K562 (cell line): Measurements from ENCODE around the gene APC2. TPM values are rescaled to one million over a fixed set of nuclear protein-coding genes. Genes with fewer than 3 reads are reported as not detected.

Experiments
- CHD2 ChIP-seq: IDR thresholded peaks from 2 replicates; pipeline ENCODE4 v1.6.1; 2011; ENCODE audit warnings: low read depth, low read length
- E2F1 ChIP-seq: sonication (generic); formaldehyde crosslinking; IDR thresholded peaks from 2 replicates; pipeline ENCODE4 v1.8.1; 2023; ENCODE audit warnings: mild to moderate bottlenecking, missing genetic modification reagents, moderate library complexity
- HES1 ChIP-seq: fragments of 450-650 bp; IDR thresholded peaks from 2 replicates; pipeline ENCODE4 v1.6.1; 2016; ENCODE audit warnings: low read depth, mild to moderate bottlenecking, moderate library complexity
- HINFP ChIP-seq: fragments of 450-650 bp; conservative IDR thresholded peaks from 2 replicates; pipeline ENCODE4 v1.6.1; 2016; ENCODE audit warnings: missing genetic modification characterization, low read depth, mild to moderate bottlenecking, control low read depth, missing compliant biosample characterization
- LCOR ChIP-seq: sonication (generic); formaldehyde crosslinking; IDR thresholded peaks from 2 replicates; pipeline ENCODE4 v1.8.0; 2022; ENCODE audit warnings: mild to moderate bottlenecking, missing genetic modification reagents
- MAX ChIP-seq: sonication (generic); formaldehyde crosslinking; IDR thresholded peaks from 2 replicates; pipeline ENCODE4 v1.9.0; 2022; ENCODE audit warnings: mild to moderate bottlenecking, missing genetic modification reagents
- MTA3 ChIP-seq: fragments of 450-650 bp; formaldehyde crosslinking; IDR thresholded peaks from 2 replicates; pipeline ENCODE4 v1.6.1; 2017; ENCODE audit warnings: mild to moderate bottlenecking, borderline replicate concordance
- NR4A1 ChIP-seq, 2 experiments: fragments of 250-450 bp in 1 of 2; fragments of 450-650 bp in 1 of 2; sonication (Bioruptor Pico) in 1 of 2; IDR thresholded peaks; 2 replicates each; pipeline versions ENCODE4 v1.4.0 to v1.6.1; 2016 to 2020; ENCODE audit warnings: mild to moderate bottlenecking in 2 of 2, missing compliant biosample characterization in 1 of 2, missing genetic modification characterization in 1 of 2, moderate library complexity in 1 of 2
- NRF1 ChIP-seq, 2 experiments: fragments of 450-650 bp; IDR thresholded peaks in 1 of 2; conservative IDR thresholded peaks in 1 of 2; 2 replicates each; pipeline ENCODE4 v1.6.1; 2014; ENCODE audit warnings: mild to moderate bottlenecking in 2 of 2
- PHF20 ChIP-seq: fragments of 450-650 bp; IDR thresholded peaks from 2 replicates; pipeline ENCODE4 v1.6.1; 2018; ENCODE audit not compliant: partially characterized antibody
- RAD21 ChIP-seq, 2 experiments: fragments of 250-450 bp in 1 of 2; fragments of 450-650 bp in 1 of 2; sonication (Bioruptor Pico) in 1 of 2; formaldehyde crosslinking in 1 of 2; IDR thresholded peaks in 1 of 2; conservative IDR thresholded peaks in 1 of 2; 2 replicates each; pipeline versions ENCODE4 v1.4.0 to v1.8.0; 2020 to 2022; ENCODE audit warnings: mild to moderate bottlenecking in 2 of 2, moderate library complexity in 1 of 2
- SIN3A ChIP-seq, 2 experiments: fragments of 150-350 bp in 1 of 2; IDR thresholded peaks; 2 replicates each; pipeline ENCODE4 v1.6.1; 2011 to 2016; ENCODE audit warnings: borderline replicate concordance in 2 of 2, low read depth in 2 of 2, low read length in 2 of 2, mild to moderate bottlenecking in 2 of 2, moderate library complexity in 2 of 2; ENCODE audit not compliant: control insufficient read depth in 1 of 2
- SREBF1 ChIP-seq: fragments of 150-350 bp; IDR thresholded peaks from 2 replicates; pipeline ENCODE4 v1.6.1; 2014; ENCODE audit warnings: antibody characterized with exemption, low read depth, low read length, borderline replicate concordance
- TOE1 ChIP-seq, 2 experiments: fragments of 450-650 bp in 1 of 2; sonication (generic) in 1 of 2; formaldehyde crosslinking in 1 of 2; IDR thresholded peaks; 2 replicates each; pipeline versions ENCODE4 v1.7.1 to v1.8.0; 2016 to 2022; ENCODE audit warnings: borderline replicate concordance in 2 of 2, mild to moderate bottlenecking in 2 of 2, antibody characterized with exemption in 1 of 2, inconsistent platforms in 1 of 2, low read depth in 1 of 2, missing genetic modification reagents in 1 of 2, moderate library complexity in 1 of 2
- ZBTB7A ChIP-seq: IDR thresholded peaks from 2 replicates; pipeline ENCODE4 v1.6.1; 2011; ENCODE audit warnings: low read depth, mild to moderate bottlenecking, low read length, moderate library complexity, borderline replicate concordance; ENCODE audit not compliant: control insufficient read depth
- ZNF431 ChIP-seq: sonication (generic); formaldehyde crosslinking; IDR thresholded peaks from 2 replicates; pipeline ENCODE4 v1.8.0; 2022; ENCODE audit warnings: mild to moderate bottlenecking, missing genetic modification reagents
- ZNF445 ChIP-seq: fragments of 250-450 bp; sonication (Bioruptor Pico); IDR thresholded peaks from 2 replicates; pipeline ENCODE4 v1.4.0; 2020; ENCODE audit warnings: low read depth, mild to moderate bottlenecking, moderate library complexity
- ZNF644 ChIP-seq: fragments of 200-800 bp; sonication (Bioruptor generic); IDR thresholded peaks from 2 replicates; pipeline ENCODE4 v1.6.1; 2016; ENCODE audit warnings: low read depth, missing genetic modification characterization, missing compliant biosample characterization
- ZNF717 ChIP-seq: fragments of 250-450 bp; sonication (Bioruptor Pico); IDR thresholded peaks from 2 replicates; pipeline ENCODE4 v1.5.0; 2021
- ZNF77 ChIP-seq: fragments of 250-450 bp; sonication (Bioruptor Pico); IDR thresholded peaks from 2 replicates; pipeline ENCODE4 v1.5.0; 2020
- polyA plus RNA-seq, 8 experiments: library from polyadenylated mRNA; depleted of rRNA in 4 of 8; stranded (reverse) in 5 of 8; unstranded in 3 of 8; fragments of >200 nt; fragmentation: Nextera tagmentation in 2 of 8; fragmentation: Illumina TruSeq in 1 of 8; extraction: Ambion mirVana in 2 of 8; extraction: Trizol in 1 of 8; gene quantifications; 2 replicates each; pipeline versions ENCODE4 v1.2.1 to v1.2.3, GENCODE V29; 2011 to 2014; ENCODE audit warnings: inconsistent platforms in 1 of 8, missing spikeins in 1 of 8
- total RNA-seq, 7 experiments: library from RNA; depleted of rRNA in 6 of 7; stranded (reverse); fragments of >200 nt in 6 of 7; fragmentation: Illumina TruSeq in 2 of 7; extraction: Trizol in 2 of 7; gene quantifications; 2 replicates each; pipeline versions ENCODE4 v1.2.1 to v1.2.3, GENCODE V29; 2011 to 2021; ENCODE audit warnings: low replicate concordance in 1 of 7

APC2 gene
- total and polyA plus RNA-seq, 9 of the 15 experiments (the other 6 are each of a cell fraction or from before 2014, with no cell fraction given) = 0.01 to 0.40 (median 0.05) TPM; not detected in 3

- no peak for TF ChIP-seq ZNF445
- TF ChIP-seq TOE1 (IDR thresholded peaks at IDR 0.05; ENCODE audit: borderline replicate concordance) = peak; percentile 70; the same call in 1 of the 2 replicates
- TF ChIP-seq TOE1 (CRISPR knock-in tag; IDR thresholded peaks at IDR 0.05; ENCODE audit: borderline replicate concordance, low read depth) = no peak
- TF ChIP-seq E2F1 (CRISPR knock-in tag) = peak; percentile 85; the same call in 1 of the 2 replicates
- TF ChIP-seq RAD21 (CRISPR knock-in tag; conservative IDR thresholded peaks at IDR 0.05 in 1 of 2, IDR thresholded peaks at IDR 0.05 in 1 of 2) = peak; percentile 10 to 32; a peak in 2 of 4 replicates
- peak; percentile 47; the same call in 1 of the 2 replicates for TF ChIP-seq NR4A1 (CRISPR knock-in tag; IDR thresholded peaks at IDR 0.05)
- peak; percentile 89 for TF ChIP-seq NR4A1 (tag; IDR thresholded peaks at IDR 0.05)
- peak; percentile 73; the same call in 1 of the 2 replicates for TF ChIP-seq LCOR (CRISPR knock-in tag)
- no peak for TF ChIP-seq ZNF431 (CRISPR knock-in tag)
- TF ChIP-seq SIN3A (IDR thresholded peaks at IDR 0.05; ENCODE audit: borderline replicate concordance in 2 of 2, control insufficient read depth in 1 of 2, low read depth in 2 of 2, low read length in 2 of 2) = peak; percentile 14 to 15; a peak in 1 of 4 replicates
- peak; percentile 97 for TF ChIP-seq ZNF644
- peak; percentile 83 for TF ChIP-seq HES1
- peak; percentile 89 for TF ChIP-seq MTA3
- TF ChIP-seq NRF1 (conservative IDR thresholded peaks at IDR 0.05 in 1 of 2, IDR thresholded peaks at IDR 0.05 in 1 of 2) = peak; percentile 98
- TF ChIP-seq HINFP (tag) = 0 out of 2 replicates have a peak, but pooled peaks have one; percentile 36
- TF ChIP-seq ZBTB7A = peak; percentile 25; the same call in 1 of the 2 replicates
- peak; percentile 95 for TF ChIP-seq MAX (CRISPR knock-in tag)
- TF ChIP-seq CHD2 = peak; percentile 43; the same call in 1 of the 2 replicates
- TF ChIP-seq PHF20 = peak; percentile 46
- TF ChIP-seq ZNF77 (CRISPR knock-in tag) = no peak
- TF ChIP-seq SREBF1 = 0 out of 2 replicates have a peak, but pooled peaks have one; percentile 19
- no peak for TF ChIP-seq ZNF717
Measured at GRCh38 chr19:1406774-1407527, 43.0 kb upstream of the APC2 start (continued).
